Measurements from ENCODE around the gene SEZ6L2.

SEZ6L2 gene

GRCh38 chr16:29841631-29842030 is 57.7 kb downstream of the SEZ6L2 start:
- TF ChIP-seq CTCF (IDR thresholded peaks at IDR 0.05; ENCODE audit: low read depth, low read length), result no peak
- no peak for TF ChIP-seq EZH2phosphoT487 (IDR thresholded peaks at IDR 0.05; ENCODE audit: low read depth)
- no peak overlapping the region for H3K4me2 ChIP-seq (ENCODE audit: low read length)
- H3K9ac ChIP-seq (ENCODE audit: low read length), result no peak overlapping the region

GRCh38 chr16:29840240-29840639 is 59.1 kb downstream of the SEZ6L2 start:
- H4K20me1 ChIP-seq (ENCODE audit: insufficient read depth, low read length), result no peaks in the 10 kb centered on the region
- TF ChIP-seq CTCF (IDR thresholded peaks at IDR 0.05; ENCODE audit: low read depth, low read length) (no peak), EZH2phosphoT487 (IDR thresholded peaks at IDR 0.05; ENCODE audit: low read depth) (no peak)
- H2AFZ ChIP-seq (ENCODE audit: low read depth, low read length), result no peak overlapping the region
- no peaks in the 10 kb centered on the region for H3K27me3 ChIP-seq (ENCODE audit: low read depth, low read length)
- no peaks in the 10 kb centered on the region for H3K9me3 ChIP-seq (ENCODE audit: insufficient read depth, low read length)
- no peaks in the 10 kb centered on the region for H3K36me3 ChIP-seq (replicated peaks; ENCODE audit: low read depth, low read length)
- no peaks in the 10 kb centered on the region for H3K4me1 ChIP-seq (ENCODE audit: low read length)
- no peak overlapping the region for H3K4me2 ChIP-seq (ENCODE audit: low read length)
- H3K79me2 ChIP-seq (ENCODE audit: low read length), result no peaks in the 10 kb centered on the region
- H3K9ac ChIP-seq (ENCODE audit: low read length), result no peak overlapping the region
- no peak overlapping the region for H3K27ac ChIP-seq (ENCODE audit: low read length)
- no peak overlapping the region for H3K4me3 ChIP-seq (ENCODE audit: low read length)

More at GRCh38 chr16:29841631-29842030, 57.7 kb downstream of the SEZ6L2 start:
- no peak overlapping the region for H3K27ac ChIP-seq (ENCODE audit: low read length)
- H3K9me3 ChIP-seq (ENCODE audit: insufficient read depth, low read length), result no peaks in the 10 kb centered on the region
- no peaks in the 10 kb centered on the region for H3K36me3 ChIP-seq (replicated peaks; ENCODE audit: low read depth, low read length)
- no peak overlapping the region for H2AFZ ChIP-seq (ENCODE audit: low read depth, low read length)
- no peaks in the 10 kb centered on the region for H3K4me1 ChIP-seq (ENCODE audit: low read length)
- H3K27me3 ChIP-seq (ENCODE audit: low read depth, low read length), result no peaks in the 10 kb centered on the region
- no peak overlapping the region for H3K4me3 ChIP-seq (ENCODE audit: low read length)
- H3K79me2 ChIP-seq (ENCODE audit: low read length), result no peaks in the 10 kb centered on the region
- H4K20me1 ChIP-seq (ENCODE audit: insufficient read depth, low read length), result no peaks in the 10 kb centered on the region

- H3K79me2 ChIP-seq (ENCODE audit: low read length), result no peaks in the 10 kb centered on the region
- H3K9ac ChIP-seq (ENCODE audit: low read length), result no peak overlapping the region
- H3K9me3 ChIP-seq (ENCODE audit: insufficient read depth, low read length), result no peaks in the 10 kb centered on the region
- no peak overlapping the region for H3K4me2 ChIP-seq (ENCODE audit: low read length)
- no peaks in the 10 kb centered on the region for H3K36me3 ChIP-seq (replicated peaks; ENCODE audit: low read depth, low read length)
- no peaks in the 10 kb centered on the region for H4K20me1 ChIP-seq (ENCODE audit: insufficient read depth, low read length)
- no peak overlapping the region for H3K27ac ChIP-seq (ENCODE audit: low read length)
- H3K27me3 ChIP-seq (ENCODE audit: low read depth, low read length), result no peaks in the 10 kb centered on the region
- no peaks in the 10 kb centered on the region for H3K4me1 ChIP-seq (ENCODE audit: low read length)
- H2AFZ ChIP-seq (ENCODE audit: low read depth, low read length), result no peak overlapping the region
- no peak overlapping the region for H3K4me3 ChIP-seq (ENCODE audit: low read length)
- no peak for TF ChIP-seq EZH2phosphoT487 (IDR thresholded peaks at IDR 0.05; ENCODE audit: low read depth)
- TF ChIP-seq CTCF (IDR thresholded peaks at IDR 0.05; ENCODE audit: low read depth, low read length), result no peak
Observed at GRCh38 chr16:29839822-29840221, 59.5 kb downstream of the SEZ6L2 start.

GRCh38 chr16:29837841-29838240 is 61.5 kb downstream of the SEZ6L2 start:
- Histone ChIP-seq H3K4me3 (ENCODE audit: low read length) (no peak overlapping the region), H3K79me2 (ENCODE audit: low read length) (no peaks in the 10 kb centered on the region)

More at GRCh38 chr16:29837841-29838240, 61.5 kb downstream of the SEZ6L2 start:
- Histone ChIP-seq H2AFZ (ENCODE audit: low read depth, low read length) (no peak overlapping the region), H3K27me3 (ENCODE audit: low read depth, low read length) (no peaks in the 10 kb centered on the region), H4K20me1 (ENCODE audit: insufficient read depth, low read length) (no peaks in the 10 kb centered on the region), H3K27ac (ENCODE audit: low read length) (no peak overlapping the region), H3K4me2 (ENCODE audit: low read length) (no peak overlapping the region), H3K4me1 (ENCODE audit: low read length) (no peaks in the 10 kb centered on the region), H3K9ac (ENCODE audit: low read length) (no peak overlapping the region), H3K36me3 (replicated peaks; ENCODE audit: low read depth, low read length) (no peaks in the 10 kb centered on the region), H3K9me3 (ENCODE audit: insufficient read depth, low read length) (no peaks in the 10 kb centered on the region)
- TF ChIP-seq EZH2phosphoT487 (IDR thresholded peaks at IDR 0.05; ENCODE audit: low read depth), result no peak
- no peak for TF ChIP-seq CTCF (IDR thresholded peaks at IDR 0.05; ENCODE audit: low read depth, low read length)
